Midbrain (tissue), 1 donor: ENCODE results near the gene VDAC1.
"Not testable (repeated sequence)": the region's sequence is repeated elsewhere in the genome, so short reads cannot be mapped to it uniquely, and the experiment has no call there.

ENCODE experiments used
- DNase-seq: peaks from one replicate; lab custom pipeline; 2025; lab: John Stamatoyannopoulos, UW

The VDAC1 gene

GRCh38 chr5:133967698-133968203 is 37.0 kb downstream of the VDAC1 start:
- DNase-seq, result peak; percentile 28

GRCh38 chr5:133967124-133967523 is 37.7 kb downstream of the VDAC1 start:
- DNase-seq, result no peak

- no peak for DNase-seq
Measured at GRCh38 chr5:133966090-133966489, 38.7 kb downstream of the VDAC1 start.

GRCh38 chr5:133963493-133964128 is 41.2 kb downstream of the VDAC1 start:
- no peak for DNase-seq

- no peak for DNase-seq
Measured at GRCh38 chr5:133962801-133963476, 41.8 kb downstream of the VDAC1 start.

GRCh38 chr5:133962131-133962530 is 42.6 kb downstream of the VDAC1 start:
- DNase-seq, result no peak

GRCh38 chr5:133959643-133960042 is 45.1 kb downstream of the VDAC1 start:
- no peak for DNase-seq

- no peak for DNase-seq
Measured at GRCh38 chr5:133957591-133957990, 47.2 kb downstream of the VDAC1 start.

GRCh38 chr5:133957080-133957479 is 47.7 kb downstream of the VDAC1 start:
- no peak for DNase-seq

DNA sequence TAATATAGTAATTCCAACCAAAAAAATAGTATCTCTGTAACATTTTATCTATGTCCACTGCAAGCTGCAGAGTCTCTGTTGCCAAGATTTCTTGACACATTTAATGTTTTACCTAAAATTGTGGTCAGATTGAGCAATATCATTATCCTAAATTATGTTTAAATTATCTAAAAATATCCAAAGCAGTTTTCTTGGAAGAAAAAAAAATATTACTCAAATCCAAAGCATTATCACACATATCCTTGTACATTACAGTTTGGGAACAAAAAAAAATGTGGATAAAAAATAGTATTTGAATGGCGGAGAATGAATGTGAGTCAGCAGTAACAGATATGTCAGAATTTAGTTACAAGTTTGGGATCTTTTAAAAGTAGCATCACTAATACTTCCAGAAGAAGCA is 48.6 kb downstream of the VDAC1 start:
- DNase-seq, result not testable (repeated sequence)

DNA sequence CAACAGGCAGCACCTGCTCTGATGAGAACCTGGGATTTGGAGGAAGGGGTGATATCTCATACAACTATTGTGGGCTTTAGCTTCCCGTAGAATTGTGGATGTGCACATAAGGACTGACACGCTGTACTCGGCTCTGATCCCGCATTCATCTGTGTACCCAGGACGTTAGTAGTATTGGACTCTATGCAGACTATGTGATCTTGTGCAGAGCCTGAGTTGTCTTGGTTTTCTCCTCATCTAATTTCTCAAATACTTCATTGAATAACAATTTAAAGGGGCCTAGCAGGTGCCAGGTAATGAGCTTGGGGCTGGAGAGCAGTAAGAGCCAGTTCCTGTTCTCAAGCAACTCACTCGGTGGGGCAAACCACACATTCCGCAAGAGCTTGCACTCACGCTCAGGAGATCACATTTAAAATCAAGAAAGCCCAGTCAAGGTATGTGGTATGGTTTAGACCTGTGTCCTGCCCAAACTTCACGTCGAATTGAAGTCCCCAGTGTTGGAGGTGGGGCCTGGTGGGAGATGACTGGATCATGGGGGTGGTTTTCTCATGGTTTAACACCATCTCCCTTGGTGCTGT is 51.1 kb downstream of the VDAC1 start:
- DNase-seq, result no peak

DNA sequence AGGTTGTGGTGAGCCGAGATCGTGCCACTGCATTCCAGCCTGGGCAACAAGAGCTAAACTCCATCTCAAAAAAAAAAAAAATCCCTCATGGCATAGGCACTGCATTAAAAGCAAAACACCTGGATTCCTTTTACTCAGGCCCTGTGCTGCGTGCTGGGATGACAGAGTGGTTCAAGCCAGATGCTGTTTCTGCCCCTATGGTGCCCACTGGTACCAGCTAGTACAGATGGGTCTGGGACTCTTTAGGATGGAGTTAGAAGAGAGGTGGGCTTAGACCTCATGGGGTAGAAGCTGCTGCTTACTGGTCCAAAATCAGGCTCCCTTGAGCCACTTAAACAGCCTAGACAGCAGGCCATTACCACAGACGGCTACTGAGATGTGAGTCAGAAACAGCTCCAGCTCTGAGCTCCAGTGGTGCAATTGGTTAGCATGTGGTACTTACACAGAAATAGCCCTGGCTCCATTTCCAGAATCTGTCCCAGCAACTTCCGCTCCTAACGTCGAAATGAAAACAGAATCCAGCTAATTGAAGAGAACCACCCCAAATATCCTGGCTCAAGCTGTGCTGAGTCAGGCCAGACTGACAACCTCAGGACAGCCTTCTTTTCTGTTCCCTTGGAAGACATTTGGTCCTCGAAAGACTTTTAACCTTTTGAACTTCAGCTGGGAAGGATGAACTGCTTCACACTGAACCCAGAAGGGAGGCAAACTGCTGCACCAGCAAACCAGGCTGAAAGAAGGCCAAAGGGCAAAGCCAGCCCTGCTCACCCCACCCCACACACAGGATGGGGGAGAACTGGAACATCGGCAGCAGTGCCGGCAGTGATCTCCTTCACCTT is 51.8 kb downstream of the VDAC1 start:
- peak; percentile 30 for DNase-seq

- no peak for DNase-seq
Measured at GRCh38 chr5:133950821-133951612, 53.8 kb downstream of the VDAC1 start.

DNA sequence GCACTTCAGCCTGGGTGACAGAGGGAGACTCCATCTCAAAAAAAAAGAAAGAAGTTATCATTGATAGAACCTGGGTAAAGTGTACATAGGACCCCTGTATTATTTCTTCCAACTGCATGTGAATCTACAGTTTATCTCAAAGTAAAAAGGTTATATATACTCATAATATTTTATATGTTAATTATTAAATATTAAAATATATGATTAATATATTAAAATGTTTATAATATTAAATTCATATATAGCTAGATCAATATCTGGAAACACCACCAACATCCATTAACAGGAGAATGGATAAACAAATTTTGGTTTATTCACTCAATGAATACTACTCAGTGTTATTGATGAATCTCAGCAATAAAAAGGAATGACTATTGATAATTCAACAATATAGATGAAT is 56.1 kb downstream of the VDAC1 start:
- DNase-seq, result no peak

GRCh38 chr5:133947431-133947841 is 57.3 kb downstream of the VDAC1 start:
- DNase-seq, result peak; percentile 15

- peak; percentile 32 for DNase-seq
Measured at GRCh38 chr5:133945568-133945967, 59.2 kb downstream of the VDAC1 start.

DNA sequence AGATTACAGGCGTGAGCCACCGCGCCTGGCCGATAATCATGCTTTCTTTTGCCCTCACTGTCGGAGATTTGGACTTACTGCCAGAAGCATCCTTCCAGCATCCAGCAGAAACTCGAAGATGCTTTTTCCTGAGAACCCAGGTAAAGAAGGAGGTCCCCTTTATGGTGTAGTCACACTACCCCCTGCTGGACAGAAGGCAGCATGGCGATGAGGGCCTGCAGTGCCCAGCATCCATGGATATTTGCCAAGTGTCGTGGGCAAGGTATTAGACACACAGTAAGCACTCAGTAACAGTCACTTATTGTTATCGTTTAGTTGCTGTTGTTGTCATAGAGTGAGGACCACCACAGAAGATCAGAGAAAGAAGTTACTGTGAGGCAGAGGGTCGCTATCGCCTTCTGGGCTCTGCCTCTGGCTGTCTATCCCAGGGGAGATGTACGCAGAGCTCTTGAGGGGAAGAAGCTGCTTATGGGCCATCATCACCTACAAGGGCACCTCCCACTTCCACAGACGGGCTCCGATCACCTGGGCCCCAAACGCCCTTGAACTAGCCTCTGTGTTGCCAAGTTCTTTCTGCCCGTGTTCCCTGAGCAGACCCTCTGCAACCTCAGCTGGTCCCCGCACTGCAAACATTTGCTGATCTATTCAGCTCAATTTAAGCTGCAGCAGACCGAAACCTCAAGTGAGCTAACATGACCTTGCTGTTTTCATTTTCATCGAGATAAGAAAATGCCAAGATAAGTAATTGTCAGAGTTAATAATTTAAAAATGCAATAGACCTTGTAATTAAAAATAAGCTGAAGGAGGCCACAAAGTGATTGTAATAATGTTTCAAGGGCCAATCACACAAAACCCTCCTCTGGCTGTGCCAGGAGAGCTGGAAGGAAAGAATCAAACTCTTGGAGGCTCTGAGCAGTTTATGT is 60.3 kb downstream of the VDAC1 start:
- peak; percentile 59 for DNase-seq

DNA sequence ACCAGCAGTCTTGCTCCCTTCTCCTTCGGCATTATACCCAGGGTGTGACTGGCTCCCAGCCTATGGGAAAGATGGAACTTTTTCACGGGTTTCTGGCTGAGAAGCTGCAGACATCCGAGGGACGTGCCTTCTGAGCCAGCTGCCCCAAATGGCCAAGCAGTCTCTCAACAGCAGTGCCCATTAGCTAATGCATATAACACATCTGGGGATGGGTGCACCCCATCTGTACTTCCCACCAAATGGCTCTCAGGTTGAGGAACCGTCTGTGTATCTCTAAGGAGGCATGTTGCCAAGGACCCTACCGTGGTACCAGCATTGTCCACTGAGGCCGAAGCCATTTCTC is 61.3 kb downstream of the VDAC1 start:
- DNase-seq, result no peak

DNA sequence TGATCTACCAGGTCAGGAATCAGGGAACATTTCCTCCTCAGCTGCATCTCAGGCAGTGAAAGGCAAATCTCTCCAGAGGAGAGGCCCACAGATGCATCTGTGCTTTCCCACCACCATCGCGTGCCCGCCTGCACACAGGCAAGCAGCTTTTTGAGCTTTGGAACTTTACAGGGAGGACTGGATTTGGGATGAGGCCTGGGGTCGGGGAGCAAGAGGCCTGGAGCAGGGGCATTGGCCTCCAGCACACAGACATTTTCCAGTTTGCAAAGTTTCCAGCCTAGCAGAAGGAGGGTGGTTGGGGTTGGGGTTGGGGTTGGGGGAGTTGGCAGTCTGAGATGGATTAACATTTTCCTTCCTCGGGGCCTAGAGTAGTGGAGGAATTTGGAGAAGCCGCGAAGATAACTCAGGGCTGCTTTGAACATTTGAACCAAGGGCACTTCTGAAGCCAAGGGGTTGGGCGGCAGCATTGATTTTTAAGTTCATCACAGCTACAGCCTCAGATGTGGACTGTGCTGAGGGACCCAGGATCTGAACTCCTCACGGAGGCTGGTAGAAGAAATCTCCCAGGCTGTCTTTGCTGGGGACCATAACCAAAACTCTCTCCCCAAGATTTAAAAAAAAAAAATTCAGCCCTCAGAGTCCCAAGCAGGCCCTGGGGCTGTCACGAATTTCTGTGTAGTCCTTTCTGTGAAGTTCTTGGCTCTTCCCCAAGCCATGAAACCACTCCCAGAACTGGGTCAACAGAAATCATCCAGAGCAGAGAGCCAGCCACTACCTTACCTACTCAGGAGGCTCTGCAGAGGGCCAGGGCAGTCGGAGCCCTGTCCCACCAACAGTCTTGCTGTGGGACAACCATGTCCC is 61.9 kb downstream of the VDAC1 start:
- DNase-seq, result no peak
